ENCODE measurements around the gene ZNF202. TPM values are rescaled to one million over a fixed set of nuclear protein-coding genes. Genes with fewer than 3 reads are reported as not detected.
"Not testable (repeated sequence)": the region's sequence is repeated elsewhere in the genome, so short reads cannot be mapped to it uniquely, and the experiment has no call there.

The ZNF202 gene
- polyA plus RNA-seq, 2 of the 4 experiments (the other 2 are of a cell fraction): 10.0 to 14.2 TPM

- no peak for TF ChIP-seq KDM1A (IDR thresholded peaks at IDR 0.05; ENCODE audit: low read depth)
Measured at GRCh38 chr11:123753110-123753509, 11.7 kb upstream of the ZNF202 start (continued).

GRCh38 chr11:123751781-123752180 lies 10.3 kb upstream of the ZNF202 start:
- no peak for ATAC-seq
- Histone ChIP-seq H3K4me1 (no peaks in the 10 kb centered on the region), H3K4me2 (no peak overlapping the region), H3K9me3 (no peaks in the 10 kb centered on the region), H3K4me3 (no peak overlapping the region), H3K27ac (no peak overlapping the region)
- WGBS (ENCODE audit: missing lambda C conversion rate): 0% methylated on average over 1 of the region's 1 CpG
- TF ChIP-seq NPAS2 (CRISPR knock-in tag; IDR thresholded peaks at IDR 0.05; ENCODE audit: borderline replicate concordance) (no peak), KDM5A (IDR thresholded peaks at IDR 0.05) (no peak), KDM1A (IDR thresholded peaks at IDR 0.05; ENCODE audit: low read depth) (no peak), EHF (CRISPR knock-in tag; IDR thresholded peaks at IDR 0.05) (no peak), ZSCAN20 (CRISPR knock-in tag; IDR thresholded peaks at IDR 0.05) (no peak), HES2 (IDR thresholded peaks at IDR 0.05) (no peak), ZFP36 (IDR thresholded peaks at IDR 0.05; ENCODE audit: borderline replicate concordance, partially characterized antibody) (no peak), TP53 (CRISPR knock-in tag; IDR thresholded peaks at IDR 0.05) (no peak), MYC (IDR thresholded peaks at IDR 0.05; ENCODE audit: borderline replicate concordance, low read length) (no peak)
- TF ChIP-seq, protein P1, sequence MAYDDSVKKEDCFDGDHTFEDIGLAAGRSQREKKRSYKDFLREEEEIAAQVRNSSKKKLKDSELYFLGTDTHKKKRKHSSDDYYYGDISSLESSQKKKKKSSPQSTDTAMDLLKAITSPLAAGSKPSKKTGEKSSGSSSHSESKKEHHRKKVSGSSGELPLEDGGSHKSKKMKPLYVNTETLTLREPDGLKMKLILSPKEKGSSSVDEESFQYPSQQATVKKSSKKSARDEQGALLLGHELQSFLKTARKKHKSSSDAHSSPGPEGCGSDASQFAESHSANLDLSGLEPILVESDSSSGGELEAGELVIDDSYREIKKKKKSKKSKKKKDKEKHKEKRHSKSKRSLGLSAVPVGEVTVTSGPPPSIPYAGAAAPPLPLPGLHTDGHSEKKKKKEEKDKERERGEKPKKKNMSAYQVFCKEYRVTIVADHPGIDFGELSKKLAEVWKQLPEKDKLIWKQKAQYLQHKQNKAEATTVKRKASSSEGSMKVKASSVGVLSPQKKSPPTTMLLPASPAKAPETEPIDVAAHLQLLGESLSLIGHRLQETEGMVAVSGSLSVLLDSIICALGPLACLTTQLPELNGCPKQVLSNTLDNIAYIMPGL (CRISPR knock-in tag; IDR thresholded peaks at IDR 0.05; ENCODE audit: borderline replicate concordance): no peak
- DNase-seq (ENCODE audit: low read depth in 1 of 2, low spot score in 1 of 2): no peak
- ChIA-PET CTCF (no interaction called here), POLR2A (no interaction called here)
- no peak for FAIRE-seq

GRCh38 chr11:123748349-123748748 lies 6.9 kb upstream of the ZNF202 start:
- CTCF ChIA-PET; H3K4me1 ChIP-seq; H3K4me2 ChIP-seq; DNase-seq (ENCODE audit: low read depth in 1 of 2, low spot score in 1 of 2); H3K4me3 ChIP-seq; H3K27ac ChIP-seq; H3K9me3 ChIP-seq; POLR2A ChIA-PET; FAIRE-seq; ATAC-seq: not testable (repeated sequence)
- WGBS (ENCODE audit: missing lambda C conversion rate): 26% methylated on average over 2 of the region's 2 CpGs

- TF ChIP-seq RNF2 (IDR thresholded peaks at IDR 0.05; ENCODE audit: borderline replicate concordance, low read depth) (no peak), USF2 (IDR thresholded peaks at IDR 0.05) (no peak), CTCF (IDR thresholded peaks at IDR 0.05) (no peak), BHLHE40 (IDR thresholded peaks at IDR 0.05; ENCODE audit: low read depth, low read length) (no peak), PBX3 (IDR thresholded peaks at IDR 0.05) (no peak), ZC3H11A (IDR thresholded peaks at IDR 0.05) (no peak), MAX (IDR thresholded peaks at IDR 0.05) (no peak)
- ChIA-PET CTCF (no interaction called here), POLR2A (no interaction called here)
- ATAC-seq (no peak), DNase-seq (ENCODE audit: low read depth in 1 of 2, low spot score in 1 of 2) (no peak), FAIRE-seq (no peak)
- H3K27ac ChIP-seq: no peak overlapping the region
- no peak overlapping the region for H3K4me2 ChIP-seq
- 44% methylated on average over 2 of the region's 2 CpGs for WGBS (ENCODE audit: missing lambda C conversion rate)
- H3K4me1 ChIP-seq: 0 out of 3 replicates have a peak, but pooled peaks cover 3% of the 10 kb centered on the region
- no peaks in the 10 kb centered on the region for H3K9me3 ChIP-seq
- H3K4me3 ChIP-seq: no peak overlapping the region
Measured at GRCh38 chr11:123745764-123746451, 4.4 kb upstream of the ZNF202 start.

Data from A549 (cell line).